SU-DHL-6 (cell line): Measurements from ENCODE around the gene FHIP1A.

Experiments used
- H2AFZ ChIP-seq: fragments of 200-600 bp; sonication (generic); 2 replicates; pipeline ENCODE4 v1.6.1; 2014; ENCODE audit warnings: low read depth, mild to moderate bottlenecking, moderate library complexity, mixed read lengths, antibody characterized with exemption, low read length; ENCODE audit not compliant: severe bottlenecking
- H3F3A ChIP-seq: fragments of 200-600 bp; shearing (Covaris generic); 2 replicates; pipeline ENCODE4 v1.6.0; 2016; ENCODE audit warnings: antibody characterized with exemption, mild to moderate bottlenecking; ENCODE audit not compliant: insufficient read depth
- H3K27ac ChIP-seq: fragments of 200-600 bp; sonication (generic); 2 replicates; pipeline ENCODE4 v1.5.1; 2016; ENCODE audit warnings: low read depth, mild to moderate bottlenecking, low read length, moderate library complexity, mixed read lengths
- H3K27me3 ChIP-seq: fragments of 200-600 bp; sonication (generic), shearing (Covaris generic); 2 replicates; pipeline ENCODE4 v1.6.0; 2014; ENCODE audit warnings: mild to moderate bottlenecking, low read length
- H3K36me3 ChIP-seq: fragments of 200-600 bp; sonication (generic); 2 replicates; pipeline ENCODE4 v1.6.1; 2014; ENCODE audit warnings: mild to moderate bottlenecking, low read length, mixed read lengths
- H3K4me2 ChIP-seq: fragments of 300-600, 200-600 bp; shearing (Covaris generic), sonication (generic); 2 replicates; pipeline ENCODE4 v1.6.0; 2014; ENCODE audit warnings: low read length, low read depth, mild to moderate bottlenecking; ENCODE audit not compliant: poor library complexity, severe bottlenecking
- H3K4me3 ChIP-seq: fragments of 200-600 bp; sonication (generic); 2 replicates; pipeline ENCODE4 v1.5.1; 2014; ENCODE audit warnings: antibody characterized with exemption, low read length, mild to moderate bottlenecking, mixed read lengths; ENCODE audit not compliant: insufficient read depth, poor library complexity, severe bottlenecking
- H3K79me2 ChIP-seq: fragments of 200-600 bp; sonication (generic); 2 replicates; pipeline ENCODE4 v1.6.1; 2014; ENCODE audit warnings: mild to moderate bottlenecking, low read length, moderate library complexity; ENCODE audit not compliant: insufficient read depth
- H3K9ac ChIP-seq: fragments of 200-600 bp; sonication (generic); 2 replicates; pipeline ENCODE4 v1.7.0; 2014; ENCODE audit warnings: mild to moderate bottlenecking, low read length
- H3K9me2 ChIP-seq: fragments of 200-600 bp; sonication (generic); replicated peaks from 2 replicates; pipeline ENCODE4 v1.6.1; 2014; ENCODE audit warnings: low read length; ENCODE audit not compliant: insufficient read depth
- H3K9me3 ChIP-seq: fragments of 200-600 bp; sonication (generic); 2 replicates; pipeline ENCODE4 v1.6.1; 2014; ENCODE audit warnings: low read length, mixed read lengths; ENCODE audit not compliant: insufficient read depth
- H4K20me1 ChIP-seq: fragments of 200-600 bp; sonication (generic); 2 replicates; pipeline ENCODE4 v1.6.1; 2014; ENCODE audit warnings: low read depth, mild to moderate bottlenecking, antibody characterized with exemption, low read length, moderate library complexity, mixed read lengths
- EZH2phosphoT487 ChIP-seq: fragments of 200-600 bp; sonication (generic), shearing (Covaris generic); conservative IDR thresholded peaks from 2 replicates; pipeline ENCODE4 v1.6.1; 2018; ENCODE audit warnings: mild to moderate bottlenecking, antibody characterized with exemption, low read length, moderate library complexity, mixed read lengths
- TF ChIP-seq, protein P1 (sequence below): fragments of 200-600 bp; sonication (generic); IDR thresholded peaks from one replicate; pipeline ENCODE4 v1.5.1; 2017; ENCODE audit warnings: antibody characterized with exemption, mild to moderate bottlenecking, low read length, moderate library complexity; ENCODE audit not compliant: insufficient read depth, poor library complexity, severe bottlenecking

FHIP1A gene

DNA sequence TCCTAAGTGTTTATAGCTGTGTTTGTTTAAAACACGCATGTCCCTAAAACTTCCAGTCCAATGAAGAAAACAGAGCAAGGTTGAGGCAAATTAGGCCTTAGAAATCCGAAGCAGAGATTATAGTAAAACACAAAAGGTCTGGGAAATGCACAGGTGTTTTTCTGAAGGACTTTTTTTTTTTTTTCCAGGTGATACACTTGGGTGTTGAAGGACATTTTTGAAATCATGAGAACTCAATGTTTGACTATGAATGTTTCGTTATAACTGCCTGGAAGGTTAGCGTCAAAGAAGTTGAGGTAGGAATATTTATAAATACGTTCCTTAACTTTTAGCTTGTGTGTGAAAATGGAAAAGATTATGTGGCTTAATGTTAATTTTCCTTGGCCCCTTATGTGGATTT lies 45.5 kb downstream of the FHIP1A start:
- no peak overlapping the region for H2AFZ ChIP-seq

GRCh38 chr4:151455212-151455611 lies 46.2 kb downstream of the FHIP1A start:
- TF ChIP-seq, protein P1, sequence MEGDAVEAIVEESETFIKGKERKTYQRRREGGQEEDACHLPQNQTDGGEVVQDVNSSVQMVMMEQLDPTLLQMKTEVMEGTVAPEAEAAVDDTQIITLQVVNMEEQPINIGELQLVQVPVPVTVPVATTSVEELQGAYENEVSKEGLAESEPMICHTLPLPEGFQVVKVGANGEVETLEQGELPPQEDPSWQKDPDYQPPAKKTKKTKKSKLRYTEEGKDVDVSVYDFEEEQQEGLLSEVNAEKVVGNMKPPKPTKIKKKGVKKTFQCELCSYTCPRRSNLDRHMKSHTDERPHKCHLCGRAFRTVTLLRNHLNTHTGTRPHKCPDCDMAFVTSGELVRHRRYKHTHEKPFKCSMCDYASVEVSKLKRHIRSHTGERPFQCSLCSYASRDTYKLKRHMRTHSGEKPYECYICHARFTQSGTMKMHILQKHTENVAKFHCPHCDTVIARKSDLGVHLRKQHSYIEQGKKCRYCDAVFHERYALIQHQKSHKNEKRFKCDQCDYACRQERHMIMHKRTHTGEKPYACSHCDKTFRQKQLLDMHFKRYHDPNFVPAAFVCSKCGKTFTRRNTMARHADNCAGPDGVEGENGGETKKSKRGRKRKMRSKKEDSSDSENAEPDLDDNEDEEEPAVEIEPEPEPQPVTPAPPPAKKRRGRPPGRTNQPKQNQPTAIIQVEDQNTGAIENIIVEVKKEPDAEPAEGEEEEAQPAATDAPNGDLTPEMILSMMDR: no peak
- no peak for TF ChIP-seq EZH2phosphoT487
- Histone ChIP-seq H3K27me3 (no peaks in the 10 kb centered on the region), H3K36me3 (no peaks in the 10 kb centered on the region), H4K20me1 (no peaks in the 10 kb centered on the region), H3F3A (no peaks in the 10 kb centered on the region), H3K9me3 (no peaks in the 10 kb centered on the region), H2AFZ (no peak overlapping the region), H3K9me2 (no peaks in the 10 kb centered on the region), H3K4me3 (no peak overlapping the region), H3K79me2 (no peaks in the 10 kb centered on the region), H3K4me2 (no peak overlapping the region), H3K27ac (no peak overlapping the region), H3K9ac (no peak overlapping the region)

More for the DNA sequence above, 45.5 kb downstream of the FHIP1A start:
- H3K9ac ChIP-seq: no peak overlapping the region
- H3K4me2 ChIP-seq: no peak overlapping the region
- H3K36me3 ChIP-seq: no peaks in the 10 kb centered on the region
- H4K20me1 ChIP-seq: no peaks in the 10 kb centered on the region
- H3K27me3 ChIP-seq: no peaks in the 10 kb centered on the region
- H3F3A ChIP-seq: no peaks in the 10 kb centered on the region
- no peak overlapping the region for H3K27ac ChIP-seq
- no peaks in the 10 kb centered on the region for H3K79me2 ChIP-seq
- H3K9me3 ChIP-seq: no peaks in the 10 kb centered on the region
- no peak overlapping the region for H3K4me3 ChIP-seq
- TF ChIP-seq EZH2phosphoT487: no peak
- no peaks in the 10 kb centered on the region for H3K9me2 ChIP-seq

DNA sequence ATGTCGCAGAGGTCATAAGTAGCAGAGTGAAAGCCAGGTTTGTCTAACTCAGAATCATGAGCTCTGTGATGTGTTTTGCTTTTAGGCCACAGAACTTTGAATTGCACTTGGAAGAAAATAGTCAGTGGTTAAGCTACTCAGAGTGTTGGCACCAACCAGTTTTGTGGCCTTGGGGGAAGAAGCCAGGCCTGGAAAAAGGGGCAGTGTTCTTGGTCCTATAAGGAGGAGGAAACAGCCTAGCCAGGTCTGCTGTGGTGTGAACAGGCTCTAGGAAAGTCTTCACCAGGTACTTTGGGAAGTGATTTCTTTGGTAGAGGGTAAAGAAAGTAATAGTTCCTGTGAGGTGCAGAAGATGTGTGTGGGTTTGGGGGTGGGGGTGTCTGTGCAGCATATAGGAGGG lies 49.2 kb downstream of the FHIP1A start:
- no peaks in the 10 kb centered on the region for H3K9me3 ChIP-seq
- H3K9ac ChIP-seq: no peak overlapping the region
- H4K20me1 ChIP-seq: no peaks in the 10 kb centered on the region
- H3K27me3 ChIP-seq: no peaks in the 10 kb centered on the region
- TF ChIP-seq, protein P1: no peak
- TF ChIP-seq EZH2phosphoT487: no peak
- H3K27ac ChIP-seq: no peak overlapping the region
- no peaks in the 10 kb centered on the region for H3K36me3 ChIP-seq
- no peak overlapping the region for H2AFZ ChIP-seq
- H3K9me2 ChIP-seq: no peaks in the 10 kb centered on the region
- H3K79me2 ChIP-seq: no peaks in the 10 kb centered on the region
- H3K4me3 ChIP-seq: no peak overlapping the region
- H3F3A ChIP-seq: no peaks in the 10 kb centered on the region
- no peak overlapping the region for H3K4me2 ChIP-seq
